GM23248 (cell line): Measurements from ENCODE around the gene FOXK1. TPM values are rescaled to one million over a fixed set of nuclear protein-coding genes. Genes with fewer than 3 reads are reported as not detected.

Experiments used
- DNase-seq: peaks from one replicate; pipeline ENCODE4 v3.0.0-alpha.2; 2015
- H2AFZ ChIP-seq: fragments of 200-600 bp; sonication (generic); 2 replicates; pipeline ENCODE4 v1.6.1; 2016; ENCODE audit warnings: antibody characterized with exemption
- H3F3A ChIP-seq: fragments of 200-600 bp; sonication (generic); 2 replicates; pipeline ENCODE4 v1.6.1; 2016; ENCODE audit warnings: mild to moderate bottlenecking, antibody characterized with exemption, mixed run types; ENCODE audit not compliant: insufficient read depth
- H3K27ac ChIP-seq: fragments of 200-600 bp; sonication (generic); 2 replicates; pipeline ENCODE4 v1.5.1; 2016; ENCODE audit warnings: mild to moderate bottlenecking
- H3K27me3 ChIP-seq: fragments of 200-600 bp; sonication (generic); replicated peaks from 2 replicates; pipeline ENCODE4 v1.6.1; 2016; ENCODE audit warnings: mild to moderate bottlenecking; ENCODE audit not compliant: insufficient read depth
- H3K36me3 ChIP-seq: fragments of 200-600 bp; sonication (generic); 2 replicates; pipeline ENCODE4 v1.6.1; 2016; ENCODE audit warnings: low read depth, mild to moderate bottlenecking
- H3K4me1 ChIP-seq: fragments of 200-600 bp; sonication (generic); 2 replicates; pipeline ENCODE4 v1.6.1; 2016; ENCODE audit warnings: mild to moderate bottlenecking; ENCODE audit not compliant: insufficient read depth
- H3K4me2 ChIP-seq: fragments of 200-600 bp; sonication (generic); one replicate; pipeline ENCODE4 v1.6.1; 2016; ENCODE audit warnings: mild to moderate bottlenecking; ENCODE audit not compliant: unreplicated experiment
- H3K4me3 ChIP-seq: fragments of 200-600 bp; sonication (generic); 2 replicates; pipeline ENCODE4 v1.5.1; 2016; ENCODE audit warnings: mild to moderate bottlenecking
- H3K79me2 ChIP-seq: fragments of 200-600 bp; sonication (generic); 2 replicates; pipeline ENCODE4 v1.6.1; 2016; ENCODE audit warnings: mild to moderate bottlenecking; ENCODE audit not compliant: insufficient read depth
- H3K9ac ChIP-seq: fragments of 200-600 bp; sonication (generic); 2 replicates; pipeline ENCODE4 v1.6.1; 2016; ENCODE audit warnings: mild to moderate bottlenecking
- H3K9me2 ChIP-seq: fragments of 200-600 bp; sonication (generic); 2 replicates; pipeline ENCODE4 v1.6.1; 2016; ENCODE audit warnings: mixed run types, mild to moderate bottlenecking, moderate library complexity; ENCODE audit not compliant: insufficient read depth
- H3K9me3 ChIP-seq: fragments of 200-600 bp; sonication (generic); one replicate; pipeline ENCODE4 v1.6.1; 2017; ENCODE audit warnings: low read depth
- H4K20me1 ChIP-seq: fragments of 200-600 bp; sonication (generic); 2 replicates; pipeline ENCODE4 v1.6.0; 2016; ENCODE audit not compliant: insufficient read depth
- EZH2 ChIP-seq: fragments of 200-600 bp; sonication (generic); IDR thresholded peaks from 2 replicates; pipeline ENCODE4 v1.6.1; 2018; ENCODE audit warnings: antibody characterized with exemption, mild to moderate bottlenecking; ENCODE audit not compliant: insufficient read depth, poor library complexity, severe bottlenecking
- EZH2phosphoT487 ChIP-seq: fragments of 200-600 bp; sonication (generic); IDR thresholded peaks from 2 replicates; pipeline ENCODE4 v1.6.1; 2018; ENCODE audit warnings: antibody characterized with exemption, moderate library complexity, mild to moderate bottlenecking, low read depth; ENCODE audit not compliant: insufficient read depth
- WGBS, 2 experiments: methylation state at CpG; one replicate each; pipeline ENCODE4 v1.1.6; 2015 to 2017; ENCODE audit warnings: low lambda C conversion rate in 2 of 2, low coverage in 1 of 2; ENCODE audit errors: missing lambda C conversion rate in 2 of 2; 5-methylcytosine and 5-hydroxymethylcytosine counted together
- in situ Hi-C: fragments of 300-500 bp; cut with MboI; formaldehyde crosslinking; loops from 2 replicates; pipeline ENCODE4 v1.15.0; 2020
- polyA plus RNA-seq: library from polyadenylated mRNA; unstranded; fragments of >200 nt; fragmentation: Nextera tagmentation; extraction: Ambion mirVana; gene quantifications from 2 replicates; pipeline ENCODE4 v1.2.1, GENCODE V29; 2016
- total RNA-seq: library from RNA; depleted of rRNA; stranded (reverse); fragments of >200 nt; shearing (Covaris generic); gene quantifications from 2 replicates; pipeline ENCODE4 v1.2.3, GENCODE V29; 2014

The FOXK1 gene
- total and polyA plus RNA-seq, 2 experiments from 2014 or later: 8.5 to 16.4 TPM

GRCh38 chr7:4730971-4731370, 48.9 kb downstream of the FOXK1 start:
- Histone ChIP-seq H3K27ac (no peak overlapping the region), H3K9me3 (no peaks in the 10 kb centered on the region), H3K36me3 (no peaks in the 10 kb centered on the region; the same call in 1 of the 2 replicates), H3K79me2 (peaks cover 100% of the 10 kb centered on the region), H3K4me2 (no peak overlapping the region), H3K4me1 (0 out of 2 replicates have a peak, but pooled peaks cover under 1% of the 10 kb centered on the region), H3K9ac (no peak overlapping the region), H2AFZ (no peak overlapping the region), H4K20me1 (no peaks in the 10 kb centered on the region), H3K27me3 (no peaks in the 10 kb centered on the region), H3F3A (peaks cover 9% of the 10 kb centered on the region; the same call in 1 of the 2 replicates), H3K9me2 (no peaks in the 10 kb centered on the region), H3K4me3 (no peak overlapping the region)
- in situ Hi-C loops: no loop called here
- 87 to 88% methylated on average over 10 of the region's 10 CpGs for WGBS, 2 experiments
- no peak for DNase-seq
- TF ChIP-seq EZH2: no peak
- TF ChIP-seq EZH2phosphoT487: no peak

- Histone ChIP-seq H3K9ac (no peak overlapping the region), H3K27me3 (no peaks in the 10 kb centered on the region), H3K4me1 (no peaks in the 10 kb centered on the region), H3K9me2 (no peaks in the 10 kb centered on the region), H3K4me2 (no peak overlapping the region), H4K20me1 (no peaks in the 10 kb centered on the region), H3K9me3 (no peaks in the 10 kb centered on the region), H3K27ac (no peak overlapping the region), H3K79me2 (peaks cover 100% of the 10 kb centered on the region), H3K4me3 (no peak overlapping the region), H3F3A (peaks cover 1% of the 10 kb centered on the region; the same call in 1 of the 2 replicates), H2AFZ (no peak overlapping the region), H3K36me3 (no peaks in the 10 kb centered on the region; the same call in 1 of the 2 replicates)
- no peak for DNase-seq
- no peak for TF ChIP-seq EZH2phosphoT487
- TF ChIP-seq EZH2: no peak
- in situ Hi-C loops: no loop called here
- 95 to 96% methylated on average over 15 to 16 of the region's 16 CpGs for WGBS, 2 experiments
These were observed 49.7 kb downstream of the FOXK1 start for GRCh38 chr7:4731803-4732202.

GRCh38 chr7:4733936-4734528, 51.9 kb downstream of the FOXK1 start:
- Histone ChIP-seq H3K27ac (no peak overlapping the region), H3K9me3 (no peaks in the 10 kb centered on the region), H3K4me1 (peaks cover 12% of the 10 kb centered on the region), H3K27me3 (no peaks in the 10 kb centered on the region), H3K4me2 (no peak overlapping the region), H3K79me2 (peaks cover 100% of the 10 kb centered on the region), H3K9me2 (no peaks in the 10 kb centered on the region), H3K9ac (no peak overlapping the region), H2AFZ (no peak overlapping the region), H3K4me3 (no peak overlapping the region), H3F3A (peaks cover 2% of the 10 kb centered on the region; the same call in 1 of the 2 replicates), H4K20me1 (peaks cover 3% of the 10 kb centered on the region; the same call in 1 of the 2 replicates), H3K36me3 (no peaks in the 10 kb centered on the region; the same call in 1 of the 2 replicates)
- WGBS, 2 experiments: 94 to 95% methylated on average over 15 of the region's 15 CpGs
- in situ Hi-C loops: no loop called here
- no peak for DNase-seq
- TF ChIP-seq EZH2 (no peak), EZH2phosphoT487 (no peak)

GRCh38 chr7:4734587-4735345, 52.7 kb downstream of the FOXK1 start:
- no peak for TF ChIP-seq EZH2phosphoT487
- no peak for TF ChIP-seq EZH2
- no peaks in the 10 kb centered on the region for H3K9me2 ChIP-seq
- H3K4me2 ChIP-seq: no peak overlapping the region
- peaks cover 19% of the 10 kb centered on the region for H3K4me1 ChIP-seq
- H3K9me3 ChIP-seq: no peaks in the 10 kb centered on the region
- no peak overlapping the region for H3K4me3 ChIP-seq
- no peak overlapping the region for H2AFZ ChIP-seq
- H3K9ac ChIP-seq: no peak overlapping the region
- in situ Hi-C loops: no loop called here
- no peak for DNase-seq
- no peaks in the 10 kb centered on the region for H3K27me3 ChIP-seq
- WGBS, 2 experiments: 71 to 73% methylated on average over 21 to 23 of the region's 23 CpGs
- no peak overlapping the region for H3K27ac ChIP-seq
- H3K79me2 ChIP-seq: peaks cover 100% of the 10 kb centered on the region
- peaks cover 7% of the 10 kb centered on the region; the same call in 1 of the 2 replicates for H3F3A ChIP-seq
- no peaks in the 10 kb centered on the region; the same call in 1 of the 2 replicates for H3K36me3 ChIP-seq
- H4K20me1 ChIP-seq: peaks cover 3% of the 10 kb centered on the region; the same call in 1 of the 2 replicates
